GM18873 (cell line): ENCODE results near the gene KIAA1328.

Experiments used
- ATAC-seq: cut with Tn5 transposase; IDR thresholded peaks from one replicate; pipeline ENCODE4 v1.9.1; 2021; ENCODE audit warnings: mild to moderate bottlenecking, moderate library complexity, moderate number of reproducible peaks; ENCODE audit not compliant: unreplicated experiment, low FRiP score

Gene KIAA1328

GRCh38 chr18:37266290-37266689 lies 437.4 kb downstream of the KIAA1328 start:
- no peak for ATAC-seq

DNA sequence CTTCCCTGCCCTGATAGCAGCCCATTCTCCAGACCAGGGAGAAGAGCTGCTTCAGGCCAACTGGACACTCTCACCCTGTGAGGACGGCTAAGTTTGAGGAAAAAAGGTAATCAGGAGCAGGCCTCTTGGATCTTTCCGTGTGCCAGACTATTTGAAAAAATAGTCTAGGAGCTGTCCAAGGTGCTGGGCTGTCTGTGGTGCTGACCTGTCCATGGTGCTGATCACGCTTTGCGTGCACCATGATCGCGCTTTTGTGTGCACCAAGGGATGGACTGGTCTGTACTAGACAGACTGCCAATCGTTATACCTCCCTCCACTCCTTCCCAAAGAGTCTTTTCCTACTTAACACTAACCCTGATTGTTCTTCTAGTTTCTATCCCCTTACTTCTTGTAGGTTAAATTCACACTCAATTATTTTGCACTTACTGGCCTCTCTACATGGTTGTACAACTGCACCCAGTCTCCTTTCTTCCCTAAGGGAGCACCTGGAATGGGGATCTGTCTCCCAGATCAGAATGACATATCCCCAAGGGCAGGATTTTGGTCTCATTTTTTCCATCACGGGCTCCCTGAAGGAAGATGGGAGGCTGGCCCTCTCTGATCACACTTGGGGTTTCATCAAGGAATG lies 441.2 kb downstream of the KIAA1328 start:
- no peak for ATAC-seq

- no peak for ATAC-seq
Observed at GRCh38 chr18:37270666-37271052, 441.7 kb downstream of the KIAA1328 start.

DNA sequence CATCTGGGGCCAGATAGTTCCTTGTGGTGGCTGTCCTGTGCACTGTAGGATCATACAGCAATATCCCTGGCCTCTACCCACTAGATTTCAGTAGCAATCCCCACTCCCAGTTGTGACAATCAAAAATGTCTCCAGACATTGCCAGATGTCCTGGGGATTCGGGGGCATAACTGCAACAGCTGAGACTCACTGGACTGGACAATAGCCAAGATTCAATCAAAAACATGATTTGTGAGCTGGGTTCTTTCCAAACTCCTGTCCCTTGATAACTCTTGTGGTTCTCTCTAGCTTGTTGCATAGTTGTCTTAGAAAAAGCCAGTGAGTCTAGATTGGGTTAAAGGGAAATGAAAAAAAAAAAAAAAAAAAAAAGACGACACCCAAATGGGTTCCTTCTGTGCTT lies 443.3 kb downstream of the KIAA1328 start:
- no peak for ATAC-seq

GRCh38 chr18:37272841-37273240 lies 443.9 kb downstream of the KIAA1328 start:
- no peak for ATAC-seq

DNA sequence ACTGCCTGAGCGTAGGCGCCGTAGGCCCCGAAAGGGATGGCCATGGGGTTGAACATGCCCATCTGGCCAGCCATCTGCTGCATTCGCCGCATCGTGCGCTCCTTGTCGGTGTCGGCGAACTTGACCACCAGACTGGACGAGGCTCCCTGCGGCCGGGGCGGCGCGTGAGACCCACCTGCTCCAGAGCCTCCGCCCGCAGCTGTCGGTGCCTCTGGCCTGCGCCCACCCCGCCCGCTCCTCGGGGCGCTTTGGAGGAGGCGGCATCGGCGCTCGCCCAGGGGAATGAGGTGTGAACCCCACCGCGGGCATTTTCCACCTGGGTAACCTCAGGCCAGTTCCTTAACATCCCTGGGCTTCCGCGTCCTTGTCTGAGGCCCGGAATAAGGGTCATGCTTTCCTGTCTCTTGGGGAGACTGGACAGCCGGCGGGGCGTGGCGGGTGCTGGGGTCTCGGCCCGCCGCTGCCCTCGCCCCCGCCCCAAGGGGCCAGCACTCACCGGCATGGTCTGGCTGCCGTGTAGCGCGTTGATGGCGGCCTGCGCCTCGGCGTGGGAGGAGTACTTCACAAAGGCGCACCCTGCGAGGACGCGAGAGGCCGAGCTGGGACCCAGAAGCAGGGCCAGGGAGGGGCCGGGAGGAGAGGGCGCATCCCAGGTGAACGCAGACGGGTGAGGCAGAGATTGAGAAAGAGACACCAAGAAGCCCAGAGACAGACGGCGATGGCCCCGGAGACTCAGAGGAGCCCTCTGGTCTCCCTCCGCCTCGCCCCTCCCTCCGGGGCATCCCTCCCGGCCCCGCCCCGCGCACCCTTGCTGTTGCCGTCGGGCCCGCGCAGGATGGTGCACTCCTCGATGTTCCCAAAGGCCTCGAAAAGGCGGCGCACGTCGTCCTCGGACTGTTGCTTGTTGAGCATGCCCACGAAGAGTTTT lies 445.6 kb downstream of the KIAA1328 start:
- no peak for ATAC-seq

- no peak for ATAC-seq
Observed at GRCh38 chr18:37275237-37275741, 446.4 kb downstream of the KIAA1328 start.

- ATAC-seq = no peak
Observed at GRCh38 chr18:37276111-37276890, 447.4 kb downstream of the KIAA1328 start.

- no peak for ATAC-seq
Observed at GRCh38 chr18:37277804-37278203, 448.9 kb downstream of the KIAA1328 start.
